H1 (cell line): ENCODE results near the gene MEN1. TPM values are rescaled to one million over a fixed set of nuclear protein-coding genes. Genes with fewer than 3 reads are reported as not detected.

Experiments used
- CTCF ChIA-PET: fragments of 300-600 bp; sonication (Branson Sonifier 250); formaldehyde crosslinking; loops from one replicate; lab custom pipeline; 2021; ENCODE audit not compliant: partially characterized antibody; lab: Charles Lee
- POLR2A ChIA-PET: fragments of 300-600 bp; sonication (Branson Sonifier 250); formaldehyde crosslinking; loops from one replicate; lab custom pipeline; 2021; ENCODE audit warnings: inconsistent platforms; ENCODE audit not compliant: partially characterized antibody; lab: Charles Lee
- DNase-seq, 2 experiments: peaks; one replicate each; pipeline versions ENCODE4 v3.0.0 to v3.0.0-alpha.2; 2010 to 2022; ENCODE audit warnings: low spot score in 2 of 2, low read depth in 1 of 2, mixed read lengths in 1 of 2
- FAIRE-seq: peaks from 2 replicates; lab custom pipeline; 2011; peaks lifted over from hg19 to GRCh38; lab: Jason Lieb, UNC
- H2AFZ ChIP-seq: 2 replicates; pipeline ENCODE4 v1.8.1; 2012; ENCODE audit warnings: low read length, inconsistent platforms
- H2AK5ac ChIP-seq: 2 replicates; pipeline ENCODE4 v1.6.1; 2013; ENCODE audit warnings: low read depth, low read length
- H2BK120ac ChIP-seq: replicated peaks from 2 replicates; pipeline ENCODE3; 2013; ENCODE audit warnings: low read depth, low read length, inconsistent platforms
- H2BK12ac ChIP-seq: 2 replicates; pipeline ENCODE4 v1.6.1; 2013; ENCODE audit warnings: low read depth, low read length
- H2BK15ac ChIP-seq: 2 replicates; pipeline ENCODE4 v1.6.1; 2013; ENCODE audit warnings: low read length
- H2BK20ac ChIP-seq: 2 replicates; pipeline ENCODE4 v1.6.1; 2013; ENCODE audit warnings: low read length
- H2BK5ac ChIP-seq: 2 replicates; pipeline ENCODE4 v1.6.1; 2013; ENCODE audit warnings: low read depth, low read length
- H3K14ac ChIP-seq: 2 replicates; pipeline ENCODE4 v1.6.1; 2013; ENCODE audit warnings: inconsistent platforms; ENCODE audit not compliant: insufficient read length
- H3K18ac ChIP-seq: 2 replicates; pipeline ENCODE4 v1.6.1; 2013; ENCODE audit warnings: low read length; ENCODE audit errors: extremely low read depth
- H3K23ac ChIP-seq: 2 replicates; pipeline ENCODE4 v1.6.1; 2013; ENCODE audit warnings: inconsistent platforms; ENCODE audit not compliant: insufficient read length
- H3K23me2 ChIP-seq: 2 replicates; pipeline ENCODE4 v1.6.1; 2013; ENCODE audit warnings: low read depth, low read length
- H3K27ac ChIP-seq: 2 replicates; pipeline ENCODE4 v1.6.1; 2011; ENCODE audit warnings: low read depth, low read length, inconsistent platforms
- H3K27me3 ChIP-seq, 4 experiments: replicated peaks in 1 of 4; 1 replicate in 1 of 4; 2 replicates in 3 of 4; pipeline versions ENCODE4 v1.6.1 to v1.8.1; 2011 to 2013; ENCODE audit warnings: low read length in 3 of 4, mild to moderate bottlenecking in 3 of 4, inconsistent platforms in 2 of 4, mixed read lengths in 2 of 4, moderate library complexity in 1 of 4; ENCODE audit not compliant: control insufficient read depth in 3 of 4, insufficient read depth in 3 of 4; ENCODE audit errors: extremely low read depth in 1 of 4
- H3K36me3 ChIP-seq, 4 experiments: 2 replicates each; pipeline versions ENCODE4 v1.6.1 to v1.8.1; 2011 to 2013; ENCODE audit warnings: mild to moderate bottlenecking in 4 of 4, low read length in 3 of 4, moderate library complexity in 2 of 4, control low read depth in 1 of 4, inconsistent platforms in 1 of 4; ENCODE audit not compliant: insufficient read depth in 4 of 4, control insufficient read depth in 2 of 4
- H3K4ac ChIP-seq: replicated peaks from 2 replicates; pipeline ENCODE3; 2013; ENCODE audit warnings: low read length, low read depth, mixed read lengths, inconsistent platforms; ENCODE audit not compliant: insufficient read length
- H3K4me1 ChIP-seq, 4 experiments: replicated peaks in 1 of 4; 1 replicate in 1 of 4; 2 replicates in 3 of 4; pipeline versions ENCODE4 v1.6.1 to v1.8.1; 2011 to 2013; ENCODE audit warnings: low read length in 3 of 4, inconsistent platforms in 2 of 4, mixed read lengths in 1 of 4; ENCODE audit not compliant: insufficient read depth in 4 of 4, control insufficient read depth in 3 of 4
- H3K4me2 ChIP-seq, 2 experiments: 2 replicates each; pipeline versions ENCODE4 v1.6.1 to v1.8.1; 2011 to 2013; ENCODE audit warnings: low read depth in 2 of 2, low read length in 2 of 2, control low read depth in 1 of 2, inconsistent platforms in 1 of 2, mild to moderate bottlenecking in 1 of 2; ENCODE audit not compliant: insufficient read depth in 1 of 2
- H3K4me3 ChIP-seq, 4 experiments: fragments of 200-600, 300-600 bp in 1 of 4; sonication (generic), shearing (Covaris generic), sonication (Bioruptor Twin) in 1 of 4; 2 replicates each; pipeline versions ENCODE4 v1.5.1 to v1.8.1; 2011 to 2016; ENCODE audit warnings: low read length in 4 of 4, low read depth in 3 of 4, control low read depth in 2 of 4, inconsistent platforms in 2 of 4, mild to moderate bottlenecking in 2 of 4, mixed read lengths in 1 of 4, moderate library complexity in 1 of 4; ENCODE audit not compliant: insufficient read depth in 2 of 4; ENCODE audit errors: extremely low read depth in 1 of 4
- H3K56ac ChIP-seq: replicated peaks from 2 replicates; pipeline ENCODE3; 2013; ENCODE audit warnings: low read depth, mild to moderate bottlenecking, mixed read lengths, low read length, inconsistent platforms; ENCODE audit not compliant: insufficient read length
- H3K79me1 ChIP-seq: 2 replicates; pipeline ENCODE4 v1.6.1; 2013; ENCODE audit warnings: low read depth, low read length, control low read depth
- H3K79me2 ChIP-seq, 2 experiments: 2 replicates each; pipeline versions ENCODE4 v1.6.1 to v1.8.1; 2012 to 2013; ENCODE audit warnings: low read length in 2 of 2, mild to moderate bottlenecking in 2 of 2, inconsistent platforms in 1 of 2; ENCODE audit not compliant: insufficient read depth in 2 of 2, control insufficient read depth in 1 of 2
- H3K9ac ChIP-seq, 4 experiments: replicated peaks in 1 of 4; 1 replicate in 1 of 4; 2 replicates in 3 of 4; pipeline versions ENCODE4 v1.6.1 to v1.8.1; 2011 to 2013; ENCODE audit warnings: low read depth in 3 of 4, low read length in 3 of 4, control low read depth in 2 of 4, mild to moderate bottlenecking in 2 of 4, moderate library complexity in 2 of 4, inconsistent platforms in 1 of 4; ENCODE audit errors: extremely low read depth in 1 of 4
- H3K9me3 ChIP-seq, 2 experiments: 2 replicates each; pipeline versions ENCODE4 v1.6.1 to v1.8.1; 2012 to 2013; ENCODE audit warnings: mild to moderate bottlenecking in 2 of 2, moderate library complexity in 2 of 2, control low read depth in 1 of 2, inconsistent platforms in 1 of 2, low read depth in 1 of 2, low read length in 1 of 2, mixed read lengths in 1 of 2; ENCODE audit not compliant: insufficient read depth in 2 of 2
- H4K20me1 ChIP-seq, 2 experiments: replicated peaks in 1 of 2; 2 replicates each; pipeline versions ENCODE3 to v1.8.1; 2011 to 2013; ENCODE audit warnings: inconsistent platforms in 2 of 2, low read length in 2 of 2, mild to moderate bottlenecking in 1 of 2; ENCODE audit not compliant: insufficient read depth in 2 of 2, control insufficient read depth in 1 of 2
- H4K5ac ChIP-seq: 2 replicates; pipeline ENCODE4 v1.6.1; 2013; ENCODE audit warnings: low read length, low read depth, mixed read lengths, inconsistent platforms; ENCODE audit not compliant: insufficient read length
- H4K8ac ChIP-seq: 2 replicates; pipeline ENCODE4 v1.8.0; 2013; ENCODE audit warnings: mild to moderate bottlenecking, moderate library complexity, low read length, inconsistent platforms; ENCODE audit not compliant: insufficient read depth; ENCODE audit errors: extremely low read depth
- H4K91ac ChIP-seq: replicated peaks from 2 replicates; pipeline ENCODE3; 2013; ENCODE audit warnings: low read length, mixed read lengths, inconsistent platforms; ENCODE audit not compliant: insufficient read length
- RBBP5 ChIP-seq: IDR thresholded peaks from 2 replicates; pipeline ENCODE4 v1.7.1; 2012; ENCODE audit warnings: low read depth, mild to moderate bottlenecking, inconsistent platforms, low read length, moderate library complexity, borderline replicate concordance
- WGBS, 2 experiments: shearing (Covaris generic) in 1 of 2; methylation state at CpG; one replicate each; pipeline versions ENCODE4 v1.1.6 to v1.1.7; 2013 to 2015; ENCODE audit warnings: low lambda C conversion rate in 2 of 2, mixed read lengths in 2 of 2, inconsistent platforms in 1 of 2, low coverage in 1 of 2, missing lambda C conversion rate in 1 of 2; ENCODE audit not compliant: insufficient replicate concordance in 2 of 2, insufficient coverage in 1 of 2, insufficient read length in 1 of 2; ENCODE audit errors: extremely low coverage in 1 of 2, missing lambda C conversion rate in 1 of 2; 5-methylcytosine and 5-hydroxymethylcytosine counted together
- polyA plus RNA-seq, 7 experiments: library from polyadenylated mRNA; depleted of rRNA in 3 of 7; stranded (reverse) in 5 of 7; unstranded in 2 of 7; fragments of >200 nt in 5 of 7; fragments of 200-250 nt in 2 of 7; gene quantifications; 1 replicate in 5 of 7; 2 replicates in 1 of 7; 4 replicates in 1 of 7; pipeline versions ENCODE4 v1.2.1 to v1.2.3, GENCODE V29; 2011 to 2013; ENCODE audit warnings: missing spikeins in 2 of 7, mixed read lengths in 2 of 7
- total RNA-seq: library from RNA; stranded (reverse); fragmentation: NEBNext Ultra II Directional; extraction: Animal tissue kit (Norgen Biotek cat#: 25700); gene quantifications from 2 replicates; pipeline ENCODE4 v1.2.1, GENCODE V29; 2021

Gene MEN1
- total and polyA plus RNA-seq, 2 of the 8 experiments (the other 6 are each of a cell fraction or from before 2014, with no cell fraction given): 47.2 to 56.3 TPM

DNA sequence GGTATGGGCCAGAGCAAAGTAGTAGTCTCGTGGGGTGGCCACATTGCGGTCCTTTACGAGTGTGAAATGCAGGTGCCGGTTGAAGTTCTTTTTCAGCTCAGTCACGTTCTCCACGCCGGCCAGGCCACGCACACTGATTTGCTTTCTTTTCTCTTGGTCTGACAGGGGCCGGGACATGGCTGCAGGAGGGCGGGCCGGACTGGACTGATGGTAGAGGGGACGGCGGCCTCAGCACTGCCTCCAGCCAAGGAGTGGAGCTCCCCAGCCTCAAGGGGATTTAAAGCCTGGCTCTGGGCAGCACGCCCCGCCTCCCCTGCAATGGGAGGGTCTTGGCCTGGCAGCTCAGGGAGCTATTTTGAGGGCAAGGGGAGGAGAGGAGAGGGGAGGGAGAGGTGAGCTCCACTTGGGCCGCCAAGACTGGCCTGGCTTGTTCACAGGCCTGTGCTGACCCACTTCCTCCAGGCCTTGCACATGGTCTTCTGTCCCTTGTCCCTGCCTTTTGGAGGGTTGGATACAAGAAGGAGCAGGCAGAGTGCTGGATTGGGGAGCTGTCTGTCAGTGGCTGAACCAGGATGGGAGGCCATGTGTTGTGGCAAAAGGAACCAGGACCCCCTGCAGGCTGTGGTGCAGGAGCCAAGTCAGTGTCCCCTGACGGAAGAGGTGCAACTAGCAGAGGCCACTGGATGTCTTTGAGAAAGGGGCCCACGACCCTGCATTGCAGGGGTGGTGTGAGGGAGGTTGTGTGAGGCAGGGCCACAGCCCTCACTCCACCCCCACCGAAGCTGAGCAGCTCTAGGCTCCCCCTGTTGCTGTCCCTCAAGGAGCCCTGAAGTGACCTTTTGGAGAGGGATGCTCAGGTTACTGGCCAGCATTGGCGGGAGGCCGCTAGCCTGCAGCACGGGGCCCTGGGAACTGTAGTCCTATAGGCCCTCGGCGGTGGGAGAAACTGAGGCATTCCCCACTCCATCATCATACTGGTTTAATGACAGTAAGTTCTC, 50.3 kb downstream of the MEN1 start, which contains the start of gene PYGM:
PYGM (minus strand) TSS at position 253 of the 998 bp plus-strand sequence; CDS start at position 177, 76 bp downstream.
- DNase-seq (peak; percentile 77 to 86), FAIRE-seq (peak; percentile 71)
- Histone ChIP-seq H2AFZ (no peak within 1 kb of the TSS), H3K79me1 (no peaks in the 10 kb centered on the region), H4K5ac (peak within 1 kb of the TSS; percentile 90), H2BK5ac (peak within 1 kb of the TSS; percentile 35; the same call in 1 of the 2 replicates), H3K4ac (peak within 1 kb of the TSS; percentile 1), H2BK20ac (peak within 1 kb of the TSS; percentile 13; the same call in 1 of the 2 replicates), H3K18ac (peak within 1 kb of the TSS; percentile 79), H3K4me1 (peaks cover 26 to 59% (median 47%) of the 10 kb centered on the region in 4 experiments), H3K14ac (no peak within 1 kb of the TSS), H4K91ac (peak within 1 kb of the TSS; percentile 83), H3K36me3 (peaks cover 6 to 15% (median 10%) of the 10 kb centered on the region in 4 experiments; a peak in 7 of 8 replicates), H2BK120ac (no peak within 1 kb of the TSS), H3K23ac (no peak within 1 kb of the TSS), H3K56ac (no peak within 1 kb of the TSS), H4K8ac (no peak within 1 kb of the TSS), H3K9ac (no peak within 1 kb of the TSS), H3K79me2 (peaks cover 0 to 5% of the 10 kb centered on the region in 2 experiments; a peak in 1 of 4 replicates), H3K9me3 (no peaks in the 10 kb centered on the region), H2BK15ac (no peak within 1 kb of the TSS; the same call in 1 of the 2 replicates), H2AK5ac (peak within 1 kb of the TSS; percentile 59; the same call in 1 of the 2 replicates), H3K4me2 (peak within 1 kb of the TSS; percentile 32 to 57), H3K4me3 (peak within 1 kb of the TSS in 3 of 4 experiments; percentile 3 to 32 (median 23); a peak in 5 of 8 replicates), H3K23me2 (no peaks in the 10 kb centered on the region), H2BK12ac (peak within 1 kb of the TSS; percentile 78; the same call in 1 of the 2 replicates), H4K20me1 (peaks cover 0 to 3% of the 10 kb centered on the region in 2 experiments), H3K27me3 (no peaks in the 10 kb centered on the region), H3K27ac (peak within 1 kb of the TSS; percentile 25)
- CTCF ChIA-PET: interaction anchor here (0.5 to 23.6 kb wide), 16 partner anchors 8 to 1091 kb away, joined by 3 to 376 read pairs (median 4); partner anchors contain the start of genes RASGRP2 and SF1
- POLR2A ChIA-PET: interaction anchor here (0.6 to 42.9 kb wide), 6 partner anchors 6 to 405 kb away, joined by 3 to 1087 read pairs (median 4); partner anchors contain the start of genes PYGM, RASGRP2 and SF1
- 39% methylated on average over 23 of the region's 24 CpGs; no CpG with 5 or more reads in 1 of the 2 experiments for WGBS, 2 experiments
- TF ChIP-seq RBBP5: 0 out of 2 replicates have a peak, but pooled peaks have one; percentile 23
